Esophagus (tissue), 2 donors: ENCODE measurements around the gene LAT. TPM values are rescaled to one million over a fixed set of nuclear protein-coding genes. Genes with fewer than 3 reads are reported as not detected.
"Not testable (repeated sequence)": the region's sequence is repeated elsewhere in the genome, so short reads cannot be mapped to it uniquely, and the experiment has no call there.

Experiments used
- H3K27ac ChIP-seq, 2 donors: one replicate each; pipeline ENCODE4 v1.5.1; 2013; ENCODE audit warnings: low read depth in 2 of 2, mild to moderate bottlenecking in 2 of 2, inconsistent platforms in 1 of 2, low read length in 1 of 2, moderate library complexity in 1 of 2
- H3K27me3 ChIP-seq, 2 donors: one replicate each; pipeline ENCODE4 v1.6.1; 2013; ENCODE audit warnings: low read length in 2 of 2, control low read depth in 1 of 2, mild to moderate bottlenecking in 1 of 2; ENCODE audit not compliant: insufficient read depth in 2 of 2, control insufficient read depth in 1 of 2
- H3K36me3 ChIP-seq, 2 donors: one replicate each; pipeline ENCODE4 v1.6.1; 2013; ENCODE audit warnings: low read length in 1 of 2; ENCODE audit not compliant: control insufficient read depth in 2 of 2, insufficient read depth in 2 of 2
- H3K4me1 ChIP-seq, 2 donors: one replicate each; pipeline ENCODE4 v1.6.1; 2013; ENCODE audit warnings: low read length in 1 of 2; ENCODE audit not compliant: control insufficient read depth in 2 of 2, insufficient read depth in 2 of 2
- H3K4me3 ChIP-seq, 2 donors: one replicate each; pipeline ENCODE4 v1.5.1; 2013; ENCODE audit warnings: low read length in 2 of 2, mild to moderate bottlenecking in 2 of 2, low read depth in 1 of 2, moderate library complexity in 1 of 2
- H3K9me3 ChIP-seq, 2 donors: one replicate each; pipeline ENCODE4 v1.6.1; 2013; ENCODE audit warnings: mild to moderate bottlenecking in 2 of 2, low read depth in 1 of 2, low read length in 1 of 2, moderate library complexity in 1 of 2; ENCODE audit not compliant: control insufficient read depth in 2 of 2, insufficient read depth in 1 of 2
- WGBS, 2 donors: extraction: QIAGEN DNeasy Blood & Tissue Kit; methylation state at CpG; one replicate each; pipeline ENCODE4 v1.1.7; 2013; 5-methylcytosine and 5-hydroxymethylcytosine counted together
- polyA plus RNA-seq, 2 donors: library from polyadenylated mRNA; stranded (reverse); fragments of 200-250 nt; gene quantifications; one replicate each; pipeline ENCODE4 v1.2.3, GENCODE V29; 2013
- donor health status: healthy with polysubstance abuse.
- donor health status: Bipolar disorder and iron deficiency.

Gene LAT
- polyA plus RNA-seq, result 10 to 100 TPM in 1 of 2 donors, 1 to 10 TPM in 1; 7.4 to 13.6 TPM

- Histone ChIP-seq H3K9me3 (peaks cover 3 to 7% of the 10 kb centered on the region in 2 donors), H3K4me3 (peak within 1 kb of the TSS; percentile 12 to 48), H3K4me1 (peaks cover 0 to 4% of the 10 kb centered on the region in 2 donors), H3K27ac (peak within 1 kb of the TSS in 1 of 2 donors; percentile 55), H3K36me3 (peaks cover 3 to 37% of the 10 kb centered on the region in 2 donors), H3K27me3 (no peaks in the 10 kb centered on the region)
- 51 to 62% methylated on average over 19 to 24 of the region's 24 CpGs for WGBS, 2 donors
These were observed at the start of gene LAT for GRCh38 chr16:28984619-28985135. LAT (plus strand) TSS chr16:28985052; CDS start chr16:28985418, 366 bp downstream.

GRCh38 chr16:28935346-28935745 lies 49.5 kb upstream of the LAT start:
- H3K9me3 ChIP-seq, result no peaks in the 10 kb centered on the region
- no peak overlapping the region for H3K27ac ChIP-seq
- no peak overlapping the region for H3K4me3 ChIP-seq
- peaks cover 0 to 6% of the 10 kb centered on the region in 2 donors for H3K4me1 ChIP-seq
- H3K36me3 ChIP-seq, result no peaks in the 10 kb centered on the region
- 94 to 95% methylated on average over 4 of the region's 4 CpGs for WGBS, 2 donors
- H3K27me3 ChIP-seq, result no peaks in the 10 kb centered on the region

DNA sequence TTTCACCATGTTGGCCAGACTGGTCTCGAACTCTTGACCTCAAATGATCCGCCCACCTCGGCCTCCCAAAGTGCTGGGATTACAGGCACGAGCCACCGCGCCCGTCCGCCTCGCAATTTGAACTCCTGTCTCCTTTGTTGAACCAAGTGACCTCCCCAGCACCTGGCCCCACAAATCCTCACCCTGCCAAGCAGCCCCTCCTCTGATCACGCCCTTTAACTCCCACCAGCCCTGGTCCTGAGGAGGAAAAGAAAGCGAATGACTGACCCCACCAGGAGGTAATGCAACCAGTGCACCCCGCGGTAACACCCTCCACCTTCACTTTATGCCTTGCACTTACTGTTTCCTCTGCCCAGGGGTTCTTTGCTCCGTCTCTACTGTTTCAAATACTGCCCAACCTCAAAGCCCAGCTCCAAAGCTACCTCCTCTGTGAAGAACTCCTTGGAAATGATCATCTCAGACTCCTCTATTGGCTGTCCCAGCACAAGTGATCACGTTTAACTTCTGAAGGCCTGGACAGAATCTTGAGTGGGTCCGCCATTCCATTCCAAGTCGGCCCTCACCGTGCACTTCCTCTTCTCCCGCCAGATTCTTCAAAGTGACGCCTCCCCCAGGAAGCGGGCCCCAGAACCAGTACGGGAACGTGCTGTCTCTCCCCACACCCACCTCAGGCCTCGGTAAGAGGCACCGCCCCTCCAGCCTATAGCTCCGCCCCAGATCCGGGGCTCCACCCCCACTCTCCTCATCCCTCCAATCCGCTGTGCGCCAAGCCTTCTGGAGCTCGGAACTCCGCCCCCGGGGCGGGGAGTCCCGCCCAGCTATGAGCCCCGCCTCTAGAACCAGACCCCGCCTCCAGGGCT lies 48.7 kb upstream of the LAT start:
- 30 to 35% methylated on average over 36 of the region's 36 CpGs for WGBS, 2 donors
- peaks cover 0 to 6% of the 10 kb centered on the region in 2 donors for H3K4me1 ChIP-seq
- no peak overlapping the region for H3K4me3 ChIP-seq
- H3K9me3 ChIP-seq, result no peaks in the 10 kb centered on the region
- H3K36me3 ChIP-seq, result no peaks in the 10 kb centered on the region
- no peak overlapping the region for H3K27ac ChIP-seq
- no peaks in the 10 kb centered on the region for H3K27me3 ChIP-seq

GRCh38 chr16:28936784-28937155 lies 48.1 kb upstream of the LAT start:
- H3K27ac ChIP-seq, result no peak overlapping the region
- no peaks in the 10 kb centered on the region for H3K27me3 ChIP-seq
- H3K4me1 ChIP-seq, result peaks cover 0 to 6% of the 10 kb centered on the region in 2 donors
- no peaks in the 10 kb centered on the region for H3K9me3 ChIP-seq
- H3K4me3 ChIP-seq, result no peak overlapping the region
- H3K36me3 ChIP-seq, result no peaks in the 10 kb centered on the region
- 72 to 78% methylated on average over 26 of the region's 26 CpGs for WGBS, 2 donors

DNA sequence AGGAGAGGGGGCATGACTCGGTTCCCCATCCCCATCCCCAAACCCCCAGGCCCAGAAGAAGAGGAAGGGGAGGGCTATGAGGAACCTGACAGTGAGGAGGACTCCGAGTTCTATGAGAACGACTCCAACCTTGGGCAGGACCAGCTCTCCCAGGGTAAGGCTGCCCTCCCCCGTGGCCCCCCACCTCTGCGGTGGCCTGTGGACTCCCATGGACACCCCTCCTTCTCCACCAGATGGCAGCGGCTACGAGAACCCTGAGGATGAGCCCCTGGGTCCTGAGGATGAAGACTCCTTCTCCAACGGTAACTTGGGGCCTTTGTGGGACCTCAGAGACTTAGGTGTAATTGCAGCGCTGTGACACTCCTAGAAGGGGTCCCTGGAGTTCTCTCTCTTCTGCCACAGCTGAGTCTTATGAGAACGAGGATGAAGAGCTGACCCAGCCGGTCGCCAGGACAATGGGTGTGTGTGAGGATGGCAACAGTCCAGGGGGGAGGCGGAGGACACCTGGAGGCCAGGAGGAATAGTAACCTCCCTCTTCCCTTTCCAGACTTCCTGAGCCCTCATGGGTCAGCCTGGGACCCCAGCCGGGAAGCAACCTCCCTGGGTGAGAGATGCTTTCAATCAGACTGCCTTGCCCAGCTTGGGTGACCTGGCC lies 47.5 kb upstream of the LAT start:
- peaks cover 0 to 6% of the 10 kb centered on the region in 2 donors for H3K4me1 ChIP-seq
- H3K27me3 ChIP-seq, result no peaks in the 10 kb centered on the region
- no peak overlapping the region for H3K27ac ChIP-seq
- H3K4me3 ChIP-seq, result no peak overlapping the region
- H3K9me3 ChIP-seq, result no peaks in the 10 kb centered on the region
- WGBS, 2 donors, result 72 to 81% methylated on average over 11 to 14 of the region's 14 CpGs
- no peaks in the 10 kb centered on the region for H3K36me3 ChIP-seq

GRCh38 chr16:28938721-28939120 lies 46.1 kb upstream of the LAT start:
- 69 to 86% methylated on average over 6 to 7 of the region's 7 CpGs for WGBS, 2 donors
- H3K36me3 ChIP-seq, result no peaks in the 10 kb centered on the region
- H3K4me1 ChIP-seq, result peaks cover 0 to 6% of the 10 kb centered on the region in 2 donors
- no peak overlapping the region for H3K27ac ChIP-seq
- no peaks in the 10 kb centered on the region for H3K9me3 ChIP-seq
- no peaks in the 10 kb centered on the region for H3K27me3 ChIP-seq
- no peak overlapping the region for H3K4me3 ChIP-seq

GRCh38 chr16:28939825-28940224 lies 45.0 kb upstream of the LAT start:
- 87 to 92% methylated on average over 7 of the region's 7 CpGs for whole genome bisulfite sequencing, 2 donors

GRCh38 chr16:28943281-28943680 lies 41.6 kb upstream of the LAT start:
- Histone ChIP-seq H3K4me3 (no peak overlapping the region), H3K27ac (no peak overlapping the region), H3K27me3 (no peaks in the 10 kb centered on the region), H3K9me3 (no peaks in the 10 kb centered on the region), H3K36me3 (no peaks in the 10 kb centered on the region), H3K4me1 (peaks cover 0 to 4% of the 10 kb centered on the region in 2 donors)

More at GRCh38 chr16:28939825-28940224, 45.0 kb upstream of the LAT start:
- not testable (repeated sequence) for H3K4me3 ChIP-seq, H3K27ac ChIP-seq, H3K36me3 ChIP-seq, H3K4me1 ChIP-seq, H3K27me3 ChIP-seq, H3K9me3 ChIP-seq

DNA sequence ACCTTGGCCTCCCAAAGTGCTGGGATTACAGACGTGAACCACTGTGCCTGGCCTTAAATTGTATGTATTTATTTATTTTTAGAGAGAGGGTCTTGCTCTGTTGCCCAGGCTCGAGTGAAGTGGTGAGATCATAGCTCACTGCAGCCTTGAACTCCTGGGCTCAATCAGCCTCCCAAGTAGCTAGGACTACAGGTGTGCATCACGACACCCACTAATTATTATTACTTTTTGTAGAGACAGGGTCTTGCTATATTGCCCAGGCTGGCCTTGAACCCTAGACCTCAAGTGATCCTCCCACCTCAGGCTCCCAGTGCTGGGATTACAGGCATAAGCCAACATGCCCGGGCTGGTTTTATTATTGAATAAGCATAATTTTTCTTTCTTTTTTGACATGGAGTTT lies 38.2 kb upstream of the LAT start:
- Histone ChIP-seq H3K27me3 (no peaks in the 10 kb centered on the region), H3K9me3 (no peaks in the 10 kb centered on the region), H3K4me3 (no peak overlapping the region), H3K4me1 (peaks cover 0 to 4% of the 10 kb centered on the region in 2 donors), H3K36me3 (no peaks in the 10 kb centered on the region), H3K27ac (no peak overlapping the region)
- 61 to 70% methylated on average over 4 of the region's 4 CpGs for WGBS, 2 donors
